ENCODE data around the gene GPHN. TPM values are rescaled to one million over a fixed set of nuclear protein-coding genes. Genes with fewer than 3 reads are reported as not detected.

Gene GPHN
- total and polyA plus RNA-seq, 2 donors (not counting 3 experiments of a cell fraction or from before 2014, with no cell fraction given) = 5.1 to 23.2 TPM

DNA sequence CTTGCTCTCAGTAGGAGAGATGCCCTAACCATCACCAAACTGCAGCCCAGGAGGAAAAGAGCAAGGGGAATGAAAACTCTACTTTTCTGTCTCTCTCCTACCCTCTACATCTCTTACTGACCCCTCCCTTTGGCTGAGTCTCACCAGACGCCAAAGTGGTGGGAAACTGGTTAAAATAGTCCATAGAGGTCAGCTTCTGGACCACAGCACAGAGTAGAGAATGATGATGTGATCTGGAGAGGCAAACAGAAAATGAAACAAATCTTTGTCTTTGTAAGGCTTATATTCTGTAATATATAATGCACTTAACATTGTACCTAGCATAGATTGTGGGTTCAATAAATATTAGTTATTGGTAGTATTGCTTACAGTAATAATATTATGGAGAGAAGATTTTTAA, 600.3 kb downstream of the GPHN start:
- CTCF ChIA-PET = interaction anchor here (1.0 to 1.6 kb wide), 2 partner anchors 11 to 17 kb away, joined by 3 to 4 read pairs; no protein-coding TSS in a partner anchor
- no peaks in the 10 kb centered on the region for H3K36me3 ChIP-seq (ENCODE audit: control insufficient read depth in 2 of 2, extremely low read depth in 1 of 2, insufficient read depth in 2 of 2, low read length in 2 of 2)
- H3K9me1 ChIP-seq (replicated peaks; ENCODE audit: control insufficient read depth, extremely low read depth, insufficient read depth, low read length) = no peaks in the 10 kb centered on the region
- dilution Hi-C loops (cut with MboI; ENCODE audit: extremely low pct_ligation_motif_present, low sequenced_read_pairs) (no loop called here), intact Hi-C loops (cut with micrococcal nuclease) (no loop called here)
- H3K9me3 ChIP-seq (replicated peaks; ENCODE audit: control insufficient read depth, insufficient read depth, low read length) = no peaks in the 10 kb centered on the region
- no peaks in the 10 kb centered on the region for H3K4me1 ChIP-seq (ENCODE audit: control insufficient read depth, extremely low read depth, insufficient read depth, low read length)
- H3K4me3 ChIP-seq (replicated peaks in 1 of 3; ENCODE audit: insufficient read depth in 1 of 3, low read depth in 1 of 3, low read length in 3 of 3) = no peak overlapping the region
- no peak overlapping the region for H3K27ac ChIP-seq (ENCODE audit: insufficient read depth, low read depth, low read length)
- no peaks in the 10 kb centered on the region for H3K27me3 ChIP-seq (ENCODE audit: control insufficient read depth in 2 of 2, insufficient read depth in 2 of 2, low read length in 2 of 2)
- no peak for FAIRE-seq
- H3K9ac ChIP-seq (replicated peaks; ENCODE audit: extremely low read depth, insufficient read depth, low read length) = no peak overlapping the region
- no peaks in the 10 kb centered on the region for H3K79me2 ChIP-seq (ENCODE audit: control insufficient read depth, insufficient read depth, low read length)
- no peaks in the 10 kb centered on the region for H4K20me1 ChIP-seq (replicated peaks; ENCODE audit: control insufficient read depth, extremely low read depth, insufficient read depth, low read length)
- no peak overlapping the region for H2AFZ ChIP-seq (ENCODE audit: low read depth, low read length)
- POLR2A ChIA-PET = no interaction called here
- no peak for TF ChIP-seq MYC (IDR thresholded peaks at IDR 0.05; ENCODE audit: low read depth, low read length)
- no peak for DNase-seq (ENCODE audit: low read depth, low spot score)
- H3K4me2 ChIP-seq (ENCODE audit: insufficient read depth, low read length) = no peak overlapping the region
- BruUV-seq (replicated peaks) = no TSS peak

DNA sequence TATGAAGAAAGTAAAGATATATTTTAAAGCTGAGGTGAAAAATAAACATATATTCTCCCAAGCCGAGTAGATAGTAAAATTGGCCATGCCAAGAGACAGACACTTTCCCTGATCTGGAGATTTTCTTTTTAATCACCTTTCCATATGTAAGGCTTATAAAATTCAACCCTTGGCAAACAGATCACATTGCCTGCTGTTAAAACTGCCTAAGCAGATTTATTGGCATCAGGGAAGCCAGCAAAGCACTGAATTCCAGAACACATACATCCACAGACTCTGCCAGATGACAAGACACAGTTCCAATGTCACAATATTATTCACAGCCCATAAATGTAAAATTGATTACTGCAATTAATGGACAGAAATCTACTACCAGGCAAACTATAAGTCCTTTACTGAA, 603.1 kb downstream of the GPHN start:
- no peak overlapping the region for H2AFZ ChIP-seq (ENCODE audit: low read depth, low read length)
- no TSS peak for BruUV-seq (replicated peaks)
- no peak overlapping the region for H3K9ac ChIP-seq (replicated peaks; ENCODE audit: extremely low read depth, insufficient read depth, low read length)
- FAIRE-seq (no peak), DNase-seq (ENCODE audit: low read depth, low spot score) (no peak)
- H3K27me3 ChIP-seq (ENCODE audit: control insufficient read depth in 2 of 2, insufficient read depth in 2 of 2, low read length in 2 of 2) = no peaks in the 10 kb centered on the region
- no peak overlapping the region for H3K4me3 ChIP-seq (replicated peaks in 1 of 3; ENCODE audit: insufficient read depth in 1 of 3, low read depth in 1 of 3, low read length in 3 of 3)
- dilution Hi-C loops (cut with MboI; ENCODE audit: extremely low pct_ligation_motif_present, low sequenced_read_pairs) (no loop called here), intact Hi-C loops (cut with micrococcal nuclease) (loop anchor here (10.0 kb wide), 1 partner anchor 356 kb away; no protein-coding TSS in a partner anchor)
- no peak overlapping the region for H3K4me2 ChIP-seq (ENCODE audit: insufficient read depth, low read length)
- H4K20me1 ChIP-seq (replicated peaks; ENCODE audit: control insufficient read depth, extremely low read depth, insufficient read depth, low read length) = no peaks in the 10 kb centered on the region
- H3K9me3 ChIP-seq (replicated peaks; ENCODE audit: control insufficient read depth, insufficient read depth, low read length) = no peaks in the 10 kb centered on the region
- H3K27ac ChIP-seq (ENCODE audit: insufficient read depth, low read depth, low read length) = no peak overlapping the region
- H3K79me2 ChIP-seq (ENCODE audit: control insufficient read depth, insufficient read depth, low read length) = no peaks in the 10 kb centered on the region
- no peaks in the 10 kb centered on the region for H3K36me3 ChIP-seq (ENCODE audit: control insufficient read depth in 2 of 2, extremely low read depth in 1 of 2, insufficient read depth in 2 of 2, low read length in 2 of 2)
- no peaks in the 10 kb centered on the region for H3K9me1 ChIP-seq (replicated peaks; ENCODE audit: control insufficient read depth, extremely low read depth, insufficient read depth, low read length)
- ChIA-PET POLR2A (no interaction called here), CTCF (no interaction called here)
- no peaks in the 10 kb centered on the region for H3K4me1 ChIP-seq (ENCODE audit: control insufficient read depth, extremely low read depth, insufficient read depth, low read length)
- TF ChIP-seq, protein P1, sequence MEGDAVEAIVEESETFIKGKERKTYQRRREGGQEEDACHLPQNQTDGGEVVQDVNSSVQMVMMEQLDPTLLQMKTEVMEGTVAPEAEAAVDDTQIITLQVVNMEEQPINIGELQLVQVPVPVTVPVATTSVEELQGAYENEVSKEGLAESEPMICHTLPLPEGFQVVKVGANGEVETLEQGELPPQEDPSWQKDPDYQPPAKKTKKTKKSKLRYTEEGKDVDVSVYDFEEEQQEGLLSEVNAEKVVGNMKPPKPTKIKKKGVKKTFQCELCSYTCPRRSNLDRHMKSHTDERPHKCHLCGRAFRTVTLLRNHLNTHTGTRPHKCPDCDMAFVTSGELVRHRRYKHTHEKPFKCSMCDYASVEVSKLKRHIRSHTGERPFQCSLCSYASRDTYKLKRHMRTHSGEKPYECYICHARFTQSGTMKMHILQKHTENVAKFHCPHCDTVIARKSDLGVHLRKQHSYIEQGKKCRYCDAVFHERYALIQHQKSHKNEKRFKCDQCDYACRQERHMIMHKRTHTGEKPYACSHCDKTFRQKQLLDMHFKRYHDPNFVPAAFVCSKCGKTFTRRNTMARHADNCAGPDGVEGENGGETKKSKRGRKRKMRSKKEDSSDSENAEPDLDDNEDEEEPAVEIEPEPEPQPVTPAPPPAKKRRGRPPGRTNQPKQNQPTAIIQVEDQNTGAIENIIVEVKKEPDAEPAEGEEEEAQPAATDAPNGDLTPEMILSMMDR (IDR thresholded peaks at IDR 0.05; ENCODE audit: extremely low read depth in 1 of 2, insufficient read depth in 1 of 2, low read depth in 1 of 2, low read length in 2 of 2) = no peak
- TF ChIP-seq, protein P2, sequence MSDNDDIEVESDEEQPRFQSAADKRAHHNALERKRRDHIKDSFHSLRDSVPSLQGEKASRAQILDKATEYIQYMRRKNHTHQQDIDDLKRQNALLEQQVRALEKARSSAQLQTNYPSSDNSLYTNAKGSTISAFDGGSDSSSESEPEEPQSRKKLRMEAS (IDR thresholded peaks at IDR 0.05; ENCODE audit: insufficient read depth, insufficient read length) = no peak
- TF ChIP-seq POLR2AphosphoS5 (IDR thresholded peaks at IDR 0.05; ENCODE audit: insufficient read depth, low read depth, low read length) = no peak
- no peak for TF ChIP-seq MYC (IDR thresholded peaks at IDR 0.05; ENCODE audit: low read depth, low read length)
- TF ChIP-seq FOS (IDR thresholded peaks at IDR 0.05; ENCODE audit: borderline replicate concordance, insufficient read depth, low read length) = no peak
- TF ChIP-seq GATA2 (IDR thresholded peaks at IDR 0.05; ENCODE audit: insufficient read depth, insufficient read length, low read depth, low read length) = no peak
- TF ChIP-seq EZH2 (IDR thresholded peaks at IDR 0.05; ENCODE audit: borderline replicate concordance, low read depth, low read length, severe bottlenecking) = no peak
- no peak for TF ChIP-seq JUN (IDR thresholded peaks at IDR 0.05; ENCODE audit: borderline replicate concordance, insufficient read depth, insufficient read length, low read depth)
- TF ChIP-seq POLR2A (IDR thresholded peaks at IDR 0.05; ENCODE audit: low read depth, low read length) = no peak
